ENCODE measurements around the gene TARP.
A peak's percentile ranks its signal among the peaks of the same experiment; 100 is the strongest.

GRCh38 chr7:38222481-38223096 is 50.8 kb downstream of the TARP start:
- peak; percentile 83 for TF ChIP-seq CTCF (conservative IDR thresholded peaks at IDR 0.05; ENCODE audit: low read depth, low read length)
- peak; percentile 84 for TF ChIP-seq RAD21 (IDR thresholded peaks at IDR 0.05; ENCODE audit: low read length)
- no peak for TF ChIP-seq POLR2A (IDR thresholded peaks at IDR 0.05; ENCODE audit: low read depth, low read length)
- TF ChIP-seq BHLHE40 (IDR thresholded peaks at IDR 0.05; ENCODE audit: low read depth, low read length), result no peak
- peak; percentile 62 for TF ChIP-seq SMC3 (IDR thresholded peaks at IDR 0.05; ENCODE audit: low read depth, low read length)
- no peak for TF ChIP-seq MAFK (IDR thresholded peaks at IDR 0.05; ENCODE audit: low read depth, low read length)
- no peak for TF ChIP-seq RFX5 (IDR thresholded peaks at IDR 0.05; ENCODE audit: low read depth, low read length)
- no peak for TF ChIP-seq MXI1 (IDR thresholded peaks at IDR 0.05; ENCODE audit: borderline replicate concordance, low read depth, low read length)
- TF ChIP-seq CEBPB (IDR thresholded peaks at IDR 0.05; ENCODE audit: low read depth, low read length), result no peak
- TF ChIP-seq FOS (IDR thresholded peaks at IDR 0.05; ENCODE audit: low read depth, low read length), result no peak
- no peak for TF ChIP-seq NFE2L2 (IDR thresholded peaks at IDR 0.05; ENCODE audit: low read depth, low read length)
- no peak for TF ChIP-seq ELK1 (IDR thresholded peaks at IDR 0.05; ENCODE audit: borderline replicate concordance, low read depth, low read length)
- no peak for TF ChIP-seq RCOR1 (IDR thresholded peaks at IDR 0.05; ENCODE audit: insufficient replicate concordance, low read length)
